HEK293 (cell line): ENCODE measurements around the gene CDH26.

Experiments used
- CTCF ChIA-PET: fragments of 350-600 bp; formaldehyde crosslinking; extraction: SDS; loops from one replicate; lab custom pipeline; 2021; ENCODE audit warnings: antibody characterized with exemption; lab: Yijun Ruan, JAX
- POLR2A ChIA-PET: fragments of 300-600 bp; formaldehyde crosslinking; extraction: SDS; loops from one replicate; lab custom pipeline; 2020; ENCODE audit warnings: antibody characterized with exemption, inconsistent platforms; lab: Yijun Ruan, JAX
- H3K27ac ChIP-seq: fragments of 200-500 bp; sonication (Bioruptor generic); 2 replicates; pipeline ENCODE4 v1.5.1; 2014; ENCODE audit warnings: low read depth, low read length, control low read depth, inconsistent platforms; ENCODE audit errors: extremely low read depth
- H3K36me3 ChIP-seq, 2 experiments: fragments of 200-500 bp in 1 of 2; sonication (Bioruptor generic) in 1 of 2; 1 replicate in 1 of 2; 2 replicates in 1 of 2; pipeline ENCODE4 v1.5.1; 2014 to 2017; ENCODE audit warnings: inconsistent platforms in 2 of 2, low read length in 2 of 2; ENCODE audit not compliant: control insufficient read depth in 2 of 2, insufficient read depth in 1 of 2
- H3K4me1 ChIP-seq: fragments of 200-500 bp; sonication (Bioruptor generic); 2 replicates; pipeline ENCODE4 v1.5.1; 2014; ENCODE audit warnings: mild to moderate bottlenecking, low read length, inconsistent platforms; ENCODE audit not compliant: control insufficient read depth, insufficient read depth
- H3K4me3 ChIP-seq: 2 replicates; pipeline ENCODE4 v1.5.1; 2011; ENCODE audit warnings: low read depth, mild to moderate bottlenecking, control low read depth, low read length, moderate library complexity
- H3K9me3 ChIP-seq: fragments of 200-500 bp; sonication (Bioruptor generic); 2 replicates; pipeline ENCODE4 v1.5.1; 2014; ENCODE audit warnings: low read depth, low read length, inconsistent platforms; ENCODE audit not compliant: control insufficient read depth, insufficient read depth
- PRDM1 ChIP-seq: fragments of 450-650 bp; formaldehyde crosslinking; IDR thresholded peaks from 2 replicates; pipeline ENCODE4; 2016; ENCODE audit warnings: missing biosample characterization, missing genetic modification characterization
- SALL2 ChIP-seq: fragments of 450-650 bp; formaldehyde crosslinking; IDR thresholded peaks from 2 replicates; pipeline ENCODE4 v1.5.0; 2017; ENCODE audit warnings: missing biosample characterization, mild to moderate bottlenecking, missing genetic modification characterization, borderline replicate concordance
- SCRT1 ChIP-seq: fragments of 450-650 bp; formaldehyde crosslinking; IDR thresholded peaks from 2 replicates; pipeline ENCODE4 v1.5.1; 2016; ENCODE audit warnings: missing biosample characterization, missing genetic modification characterization, borderline replicate concordance
- ZNF148 ChIP-seq: fragments of 450-650 bp; formaldehyde crosslinking; IDR thresholded peaks from 2 replicates; pipeline ENCODE4 v1.5.0; 2017; ENCODE audit warnings: missing biosample characterization, missing genetic modification characterization, borderline replicate concordance
- ZNF202 ChIP-seq: fragments of 450-650 bp; formaldehyde crosslinking; IDR thresholded peaks from 2 replicates; pipeline ENCODE4 v1.5.1; 2016; ENCODE audit warnings: missing biosample characterization, missing genetic modification characterization, borderline replicate concordance
- ZNF423 ChIP-seq: fragments of 450-650 bp; formaldehyde crosslinking; IDR thresholded peaks from 2 replicates; pipeline ENCODE4 v1.5.1; 2016; ENCODE audit warnings: missing biosample characterization, missing genetic modification characterization
- ZNF514 ChIP-seq: fragments of 450-650 bp; formaldehyde crosslinking; IDR thresholded peaks from 2 replicates; pipeline ENCODE4 v1.5.1; 2016; ENCODE audit warnings: missing biosample characterization, missing genetic modification characterization
- ZNF530 ChIP-seq: fragments of 450-650 bp; formaldehyde crosslinking; IDR thresholded peaks from 2 replicates; pipeline ENCODE4 v1.5.1; 2016; ENCODE audit warnings: low read depth, missing biosample characterization, missing genetic modification characterization
- ZNF558 ChIP-seq: fragments of 450-650 bp; formaldehyde crosslinking; IDR thresholded peaks from 2 replicates; pipeline ENCODE4 v1.5.1; 2016; ENCODE audit warnings: missing biosample characterization, missing genetic modification characterization
- ZNF624 ChIP-seq: fragments of 450-650 bp; formaldehyde crosslinking; IDR thresholded peaks from 2 replicates; pipeline ENCODE4 v1.5.1; 2017; ENCODE audit warnings: missing biosample characterization, missing genetic modification characterization
- ZNF626 ChIP-seq: fragments of 450-650 bp; sonication (Bioruptor Pico); formaldehyde crosslinking; IDR thresholded peaks from 2 replicates; pipeline ENCODE4 v1.5.1; 2018; ENCODE audit warnings: missing biosample characterization, missing genetic modification characterization, inconsistent platforms
- ZNF658 ChIP-seq: fragments of 450-650 bp; formaldehyde crosslinking; IDR thresholded peaks from 2 replicates; pipeline ENCODE4; 2016; ENCODE audit warnings: missing biosample characterization, missing genetic modification characterization
- ZNF777 ChIP-seq: fragments of 450-650 bp; formaldehyde crosslinking; IDR thresholded peaks from 2 replicates; pipeline ENCODE4 v1.5.1; 2017; ENCODE audit warnings: missing biosample characterization, missing genetic modification characterization, borderline replicate concordance
- TF ChIP-seq, protein P1 (sequence below): fragments of 450-650 bp; formaldehyde crosslinking; IDR thresholded peaks from 2 replicates; pipeline ENCODE4 v1.5.1; 2016; ENCODE audit warnings: missing biosample characterization, missing genetic modification characterization
- TF ChIP-seq, protein P2 (sequence below): sonication (generic); formaldehyde crosslinking; IDR thresholded peaks from 2 replicates; pipeline ENCODE4 v1.8.1; 2022; ENCODE audit warnings: mild to moderate bottlenecking, moderate library complexity, missing genetic modification reagents
- TF ChIP-seq, protein P3 (sequence below): fragments of 450-650 bp; formaldehyde crosslinking; IDR thresholded peaks from 2 replicates; pipeline ENCODE4 v1.5.1; 2016; ENCODE audit warnings: missing biosample characterization, missing genetic modification characterization, low read depth

The CDH26 gene

DNA sequence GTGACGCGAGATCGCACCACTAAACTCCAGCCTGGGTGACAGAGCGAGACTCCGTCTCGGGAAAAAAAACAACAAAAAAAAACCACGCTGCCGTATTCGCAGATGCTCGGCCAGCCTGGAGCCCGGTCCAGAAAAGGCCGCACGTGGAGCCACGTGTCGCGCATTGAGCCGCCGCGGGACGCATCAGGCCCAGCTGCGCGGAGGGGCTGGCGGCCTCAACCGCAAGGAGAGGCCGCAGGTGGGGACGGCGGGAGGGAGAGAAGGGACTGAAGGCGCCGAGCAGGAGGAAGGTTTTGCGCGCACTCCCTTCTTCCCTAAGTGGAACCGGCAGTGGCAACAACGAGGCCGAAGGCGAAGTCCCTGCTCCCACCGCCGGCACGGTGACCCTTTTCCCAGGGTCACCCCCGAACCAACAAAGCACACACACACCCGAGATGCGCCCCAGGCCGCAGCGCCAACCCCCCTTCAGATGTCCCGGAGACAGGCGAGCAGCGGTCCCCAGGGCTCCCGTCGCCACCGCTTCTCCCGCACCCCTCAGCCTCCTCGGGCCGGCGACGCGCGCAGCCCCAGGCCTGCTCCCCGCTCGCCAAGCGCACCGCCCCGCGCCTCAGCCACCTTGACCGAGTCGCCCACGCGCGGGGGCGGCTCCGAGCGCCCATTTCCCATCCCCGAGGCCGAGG, 25.5 kb upstream of the CDH26 start:
- Histone ChIP-seq H3K9me3 (no peaks in the 10 kb centered on the region), H3K27ac (no peak overlapping the region), H3K4me1 (peaks cover 9% of the 10 kb centered on the region), H3K4me3 (no peak overlapping the region), H3K36me3 (no peaks in the 10 kb centered on the region)
- TF ChIP-seq ZNF202 (0 out of 2 replicates have a peak, but pooled peaks have one; percentile 37), PRDM1 (no peak), ZNF777 (no peak)
- POLR2A ChIA-PET = no interaction called here
- CTCF ChIA-PET = interaction anchor here (0.7 to 1.8 kb wide), 2 partner anchors 80 to 345 kb away, joined by 3 read pairs; no protein-coding TSS in a partner anchor

GRCh38 chr20:59933296-59933848, 24.9 kb upstream of the CDH26 start, which contains the start of gene SYCP2:
Gene SYCP2, minus strand, starts transcription at chr20:59933637. Its CDS starts 11,224 bp downstream, at chr20:59922413.
- TF ChIP-seq ZNF658 (tag by site-specific recombination) = no peak
- no peak for TF ChIP-seq ZNF530 (tag by site-specific recombination)
- no peak for TF ChIP-seq ZNF624 (tag by site-specific recombination)
- TF ChIP-seq, protein P1, sequence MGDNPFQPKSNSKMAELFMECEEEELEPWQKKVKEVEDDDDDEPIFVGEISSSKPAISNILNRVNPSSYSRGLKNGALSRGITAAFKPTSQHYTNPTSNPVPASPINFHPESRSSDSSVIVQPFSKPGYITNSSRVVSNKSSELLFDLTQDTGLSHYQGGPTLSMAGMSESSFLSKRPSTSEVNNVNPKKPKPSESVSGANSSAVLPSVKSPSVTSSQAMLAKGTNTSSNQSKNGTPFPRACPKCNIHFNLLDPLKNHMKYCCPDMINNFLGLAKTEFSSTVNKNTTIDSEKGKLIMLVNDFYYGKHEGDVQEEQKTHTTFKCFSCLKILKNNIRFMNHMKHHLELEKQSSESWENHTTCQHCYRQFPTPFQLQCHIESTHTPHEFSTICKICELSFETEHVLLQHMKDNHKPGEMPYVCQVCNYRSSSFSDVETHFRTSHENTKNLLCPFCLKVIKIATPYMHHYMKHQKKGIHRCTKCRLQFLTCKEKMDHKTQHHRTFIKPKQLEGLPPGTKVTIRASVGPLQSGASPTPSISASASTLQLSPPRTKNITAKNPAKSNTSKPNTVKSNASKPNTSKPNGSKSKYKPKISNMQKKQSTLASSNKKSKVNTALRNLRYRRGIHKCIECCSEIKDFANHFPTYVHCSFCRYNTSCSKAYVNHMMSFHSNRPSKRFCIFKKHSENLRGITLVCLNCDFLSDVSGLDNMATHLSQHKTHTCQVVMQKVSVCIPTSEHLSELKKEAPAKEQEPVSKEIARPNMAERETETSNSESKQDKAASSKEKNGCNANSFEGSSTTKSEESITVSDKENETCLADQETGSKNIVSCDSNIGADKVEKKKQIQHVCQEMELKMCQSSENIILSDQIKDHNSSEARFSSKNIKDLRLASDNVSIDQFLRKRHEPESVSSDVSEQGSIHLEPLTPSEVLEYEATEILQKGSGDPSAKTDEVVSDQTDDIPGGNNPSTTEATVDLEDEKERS = no peak
- TF ChIP-seq, protein P2, sequence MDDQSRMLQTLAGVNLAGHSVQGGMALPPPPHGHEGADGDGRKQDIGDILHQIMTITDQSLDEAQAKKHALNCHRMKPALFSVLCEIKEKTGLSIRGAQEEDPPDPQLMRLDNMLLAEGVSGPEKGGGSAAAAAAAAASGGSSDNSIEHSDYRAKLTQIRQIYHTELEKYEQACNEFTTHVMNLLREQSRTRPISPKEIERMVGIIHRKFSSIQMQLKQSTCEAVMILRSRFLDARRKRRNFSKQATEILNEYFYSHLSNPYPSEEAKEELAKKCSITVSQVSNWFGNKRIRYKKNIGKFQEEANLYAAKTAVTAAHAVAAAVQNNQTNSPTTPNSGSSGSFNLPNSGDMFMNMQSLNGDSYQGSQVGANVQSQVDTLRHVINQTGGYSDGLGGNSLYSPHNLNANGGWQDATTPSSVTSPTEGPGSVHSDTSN (CRISPR knock-in tag) = no peak
- H3K4me1 ChIP-seq = peaks cover 9% of the 10 kb centered on the region
- H3K36me3 ChIP-seq = no peaks in the 10 kb centered on the region
- H3K4me3 ChIP-seq = peak within 1 kb of the TSS; percentile 63
- peak within 1 kb of the TSS; percentile 55; the same call in 1 of the 2 replicates for H3K27ac ChIP-seq
- ChIA-PET POLR2A (no interaction called here), CTCF (interaction anchor here (0.6 to 2.6 kb wide), 12 partner anchors 12 to 344 kb away, joined by 3 to 19 read pairs (median 3); no protein-coding TSS in a partner anchor)
- H3K9me3 ChIP-seq = no peaks in the 10 kb centered on the region

GRCh38 chr20:59933849-59934585, 24.2 kb upstream of the CDH26 start:
- peaks cover 14% of the 10 kb centered on the region for H3K4me1 ChIP-seq
- H3K27ac ChIP-seq = peak overlapping the region; percentile 55; the same call in 1 of the 2 replicates
- H3K36me3 ChIP-seq = no peaks in the 10 kb centered on the region
- ChIA-PET CTCF (interaction anchor here (0.5 to 2.6 kb wide), 24 partner anchors 9 to 152 kb away, joined by 3 to 19 read pairs (median 3); no protein-coding TSS in a partner anchor), POLR2A (interaction anchor here (0.6 kb wide), 1 partner anchor 258 kb away, joined by 3 read pairs; no protein-coding TSS in a partner anchor)
- no peaks in the 10 kb centered on the region for H3K9me3 ChIP-seq
- H3K4me3 ChIP-seq = peak overlapping the region; percentile 63
- TF ChIP-seq ZNF514 (no peak), ZNF148 (no peak), SCRT1 (tag by site-specific recombination) (no peak), ZNF423 (tag by site-specific recombination) (peak; percentile 41; the same call in 1 of the 2 replicates), ZNF626 (tag by site-specific recombination) (no peak), SALL2 (tag by site-specific recombination) (no peak), ZNF558 (tag by site-specific recombination) (no peak)
- TF ChIP-seq, protein P3, sequence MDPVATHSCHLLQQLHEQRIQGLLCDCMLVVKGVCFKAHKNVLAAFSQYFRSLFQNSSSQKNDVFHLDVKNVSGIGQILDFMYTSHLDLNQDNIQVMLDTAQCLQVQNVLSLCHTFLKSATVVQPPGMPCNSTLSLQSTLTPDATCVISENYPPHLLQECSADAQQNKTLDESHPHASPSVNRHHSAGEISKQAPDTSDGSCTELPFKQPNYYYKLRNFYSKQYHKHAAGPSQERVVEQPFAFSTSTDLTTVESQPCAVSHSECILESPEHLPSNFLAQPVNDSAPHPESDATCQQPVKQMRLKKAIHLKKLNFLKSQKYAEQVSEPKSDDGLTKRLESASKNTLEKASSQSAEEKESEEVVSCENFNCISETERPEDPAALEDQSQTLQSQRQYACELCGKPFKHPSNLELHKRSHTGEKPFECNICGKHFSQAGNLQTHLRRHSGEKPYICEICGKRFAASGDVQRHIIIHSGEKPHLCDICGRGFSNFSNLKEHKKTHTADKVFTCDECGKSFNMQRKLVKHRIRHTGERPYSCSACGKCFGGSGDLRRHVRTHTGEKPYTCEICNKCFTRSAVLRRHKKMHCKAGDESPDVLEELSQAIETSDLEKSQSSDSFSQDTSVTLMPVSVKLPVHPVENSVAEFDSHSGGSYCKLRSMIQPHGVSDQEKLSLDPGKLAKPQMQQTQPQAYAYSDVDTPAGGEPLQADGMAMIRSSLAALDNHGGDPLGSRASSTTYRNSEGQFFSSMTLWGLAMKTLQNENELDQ = no peak
